Lower lobe of right lung (tissue), 2 donors: ENCODE results near the gene METTL9. TPM values are rescaled to one million over a fixed set of nuclear protein-coding genes. Genes with fewer than 3 reads are reported as not detected.
"Not testable (repeated sequence)": the region's sequence is repeated elsewhere in the genome, so short reads cannot be mapped to it uniquely, and the experiment has no call there.

Experiments used
- ATAC-seq, 2 donors: fragments of 200-7000 bp; cut with Tn5 transposase; one replicate each; pipeline ENCODE4 v1.9.1; 2020 to 2022; ENCODE audit warnings: mild to moderate bottlenecking in 2 of 2, moderate library complexity in 2 of 2
- DNase-seq: peaks from one replicate; pipeline ENCODE4 v3.0.0-alpha.2; 2020
- H3K27ac ChIP-seq: fragments of 200-600 bp; one replicate; pipeline ENCODE4 v1.8.0; 2022
- H3K27me3 ChIP-seq: fragments of 200-600 bp; one replicate; pipeline ENCODE4 v1.8.0; 2022; ENCODE audit warnings: low read depth
- H3K36me3 ChIP-seq: fragments of 200-600 bp; one replicate; pipeline ENCODE4 v1.8.0; 2022; ENCODE audit warnings: mild to moderate bottlenecking
- H3K4me1 ChIP-seq: fragments of 200-600 bp; one replicate; pipeline ENCODE4 v1.8.0; 2022
- H3K4me3 ChIP-seq: fragments of 200-600 bp; one replicate; pipeline ENCODE4 v1.8.0; 2022; ENCODE audit warnings: mild to moderate bottlenecking
- H3K9me3 ChIP-seq: fragments of 200-600 bp; one replicate; pipeline ENCODE4 v1.8.0; 2022
- intact Hi-C: fragments of 100-400 bp; cut with DNase I; formaldehyde crosslinking; loops from one replicate; pipeline ENCODE4 v1.11.0; 2022
- total RNA-seq: library from RNA; stranded (reverse); fragmentation: NEBNext Ultra II Directional; extraction: Animal tissue kit (Norgen Biotek cat#: 25700); gene quantifications from one replicate; pipeline ENCODE4 v1.2.1, GENCODE V29; 2021
- TF ChIP-seq, protein P1 (sequence below): fragments of 200-600 bp; IDR thresholded peaks from one replicate; pipeline ENCODE4 v1.8.0; 2022; ENCODE audit warnings: antibody characterized with exemption, mild to moderate bottlenecking
- donor health status: DM: no; HTN: yes; CAD: no; lungs with severe emphysema.

Gene METTL9
- total RNA-seq, 1 donor from 2014 or later = 74.1 TPM

GRCh38 chr16:21568502-21569189 lies 30.7 kb upstream of the METTL9 start:
- intact Hi-C loops = no loop called here
- H3K4me3 ChIP-seq = no peak overlapping the region
- TF ChIP-seq, protein P1, sequence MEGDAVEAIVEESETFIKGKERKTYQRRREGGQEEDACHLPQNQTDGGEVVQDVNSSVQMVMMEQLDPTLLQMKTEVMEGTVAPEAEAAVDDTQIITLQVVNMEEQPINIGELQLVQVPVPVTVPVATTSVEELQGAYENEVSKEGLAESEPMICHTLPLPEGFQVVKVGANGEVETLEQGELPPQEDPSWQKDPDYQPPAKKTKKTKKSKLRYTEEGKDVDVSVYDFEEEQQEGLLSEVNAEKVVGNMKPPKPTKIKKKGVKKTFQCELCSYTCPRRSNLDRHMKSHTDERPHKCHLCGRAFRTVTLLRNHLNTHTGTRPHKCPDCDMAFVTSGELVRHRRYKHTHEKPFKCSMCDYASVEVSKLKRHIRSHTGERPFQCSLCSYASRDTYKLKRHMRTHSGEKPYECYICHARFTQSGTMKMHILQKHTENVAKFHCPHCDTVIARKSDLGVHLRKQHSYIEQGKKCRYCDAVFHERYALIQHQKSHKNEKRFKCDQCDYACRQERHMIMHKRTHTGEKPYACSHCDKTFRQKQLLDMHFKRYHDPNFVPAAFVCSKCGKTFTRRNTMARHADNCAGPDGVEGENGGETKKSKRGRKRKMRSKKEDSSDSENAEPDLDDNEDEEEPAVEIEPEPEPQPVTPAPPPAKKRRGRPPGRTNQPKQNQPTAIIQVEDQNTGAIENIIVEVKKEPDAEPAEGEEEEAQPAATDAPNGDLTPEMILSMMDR = no peak
- H3K27me3 ChIP-seq = peaks cover 8% of the 10 kb centered on the region
- no peaks in the 10 kb centered on the region for H3K36me3 ChIP-seq
- no peaks in the 10 kb centered on the region for H3K9me3 ChIP-seq
- DNase-seq (no peak), ATAC-seq (no peak)
- H3K4me1 ChIP-seq = peaks cover 7% of the 10 kb centered on the region
- H3K27ac ChIP-seq = no peak overlapping the region

DNA sequence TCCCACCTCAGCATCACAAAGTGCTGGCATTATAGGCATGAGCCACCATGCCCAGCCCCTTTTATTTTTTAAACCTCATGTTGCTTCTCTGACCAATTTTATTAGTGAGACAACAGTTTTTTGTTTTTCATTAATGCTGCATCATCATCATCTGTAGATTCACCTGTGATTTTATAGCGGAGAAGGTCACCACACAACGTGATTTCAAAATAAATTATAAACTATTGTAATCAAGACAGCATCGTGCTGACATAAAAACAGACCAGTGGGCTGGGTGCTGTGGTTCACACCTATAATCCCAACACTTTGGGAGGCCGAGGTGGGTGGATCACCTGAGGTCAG lies 28.7 kb upstream of the METTL9 start:
- Histone ChIP-seq H3K4me3 (no peak overlapping the region), H3K4me1 (peaks cover 4% of the 10 kb centered on the region), H3K36me3 (no peaks in the 10 kb centered on the region), H3K9me3 (no peaks in the 10 kb centered on the region), H3K27ac (no peak overlapping the region), H3K27me3 (peaks cover 8% of the 10 kb centered on the region)
- ATAC-seq (no peak), DNase-seq (no peak)
- TF ChIP-seq, protein P1 = no peak
- intact Hi-C loops = no loop called here

- H3K27ac ChIP-seq, H3K4me1 ChIP-seq, H3K36me3 ChIP-seq, H3K27me3 ChIP-seq, ATAC-seq, H3K4me3 ChIP-seq, intact Hi-C loops, DNase-seq, H3K9me3 ChIP-seq: not testable (repeated sequence)
These were observed 25.9 kb upstream of the METTL9 start for GRCh38 chr16:21573506-21573905.

DNA sequence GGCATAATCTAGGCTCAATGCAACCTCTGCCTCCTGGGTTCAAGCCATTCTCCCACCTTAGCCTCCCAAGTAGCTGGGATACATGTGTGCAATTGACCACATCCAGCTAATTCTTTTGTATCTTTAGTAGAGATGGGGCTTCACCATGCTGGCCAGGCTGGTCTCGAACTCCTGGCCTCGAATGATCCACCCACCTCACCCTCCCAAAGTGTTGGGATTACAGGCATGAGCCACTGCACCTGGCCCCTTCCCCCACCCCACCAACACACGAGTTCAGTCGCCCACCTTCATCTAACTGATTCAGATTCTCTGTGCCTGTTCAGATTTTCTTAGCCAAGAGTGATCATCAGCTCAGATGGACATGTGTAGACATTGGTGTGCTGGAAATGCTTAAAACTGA lies 25.0 kb upstream of the METTL9 start:
- Histone ChIP-seq H3K4me3 (no peak overlapping the region), H3K27me3 (peaks cover 8% of the 10 kb centered on the region), H3K9me3 (no peaks in the 10 kb centered on the region), H3K36me3 (no peaks in the 10 kb centered on the region), H3K4me1 (no peaks in the 10 kb centered on the region), H3K27ac (no peak overlapping the region)
- DNase-seq (no peak), ATAC-seq (no peak)
- intact Hi-C loops = no loop called here
- TF ChIP-seq, protein P1 = no peak

GRCh38 chr16:21576323-21576722 lies 23.1 kb upstream of the METTL9 start:
- H3K27ac ChIP-seq, intact Hi-C loops, H3K4me3 ChIP-seq, ATAC-seq, H3K4me1 ChIP-seq, H3K36me3 ChIP-seq, DNase-seq, H3K27me3 ChIP-seq, H3K9me3 ChIP-seq: not testable (repeated sequence)

GRCh38 chr16:21577487-21577886 lies 21.9 kb upstream of the METTL9 start:
- H3K27me3 ChIP-seq, ATAC-seq, intact Hi-C loops, H3K4me3 ChIP-seq, DNase-seq, H3K9me3 ChIP-seq, H3K4me1 ChIP-seq, H3K27ac ChIP-seq, H3K36me3 ChIP-seq: not testable (repeated sequence)

- H3K27ac ChIP-seq, H3K4me3 ChIP-seq, intact Hi-C loops, ATAC-seq, H3K36me3 ChIP-seq, H3K27me3 ChIP-seq, H3K4me1 ChIP-seq, DNase-seq, H3K9me3 ChIP-seq: not testable (repeated sequence)
These were observed 21.1 kb upstream of the METTL9 start for GRCh38 chr16:21578311-21578710.

- ATAC-seq, H3K27me3 ChIP-seq, H3K4me1 ChIP-seq, intact Hi-C loops, H3K36me3 ChIP-seq, DNase-seq, H3K27ac ChIP-seq, H3K4me3 ChIP-seq, H3K9me3 ChIP-seq: not testable (repeated sequence)
These were observed 19.2 kb upstream of the METTL9 start for GRCh38 chr16:21580131-21580530.
